Astrocyte (in vitro differentiated cells and primary cell): ENCODE data around the gene HYAL1. TPM values are rescaled to one million over a fixed set of nuclear protein-coding genes. Genes with fewer than 3 reads are reported as not detected.

Experiments
- DNase-seq: peaks from one replicate; pipeline ENCODE4 v3.0.0-alpha.2; 2010; ENCODE audit warnings: low read depth
- FAIRE-seq: peaks from 2 replicates; lab custom pipeline; 2011; peaks lifted over from hg19 to GRCh38; lab: Jason Lieb, UNC
- H2AFZ ChIP-seq: 2 replicates; pipeline ENCODE4 v1.6.0; 2012; ENCODE audit warnings: low read depth, low read length, inconsistent platforms
- H3K27ac ChIP-seq: 2 replicates; pipeline ENCODE4 v1.5.1; 2011; ENCODE audit warnings: low read depth, low read length, inconsistent platforms
- H3K27me3 ChIP-seq: 2 replicates; pipeline ENCODE4 v1.6.0; 2011; ENCODE audit warnings: low read length, inconsistent platforms; ENCODE audit not compliant: insufficient read depth
- H3K36me3 ChIP-seq: 2 replicates; pipeline ENCODE4 v1.5.1; 2011; ENCODE audit warnings: low read length, inconsistent platforms; ENCODE audit not compliant: insufficient read depth
- H3K4me1 ChIP-seq: 2 replicates; pipeline ENCODE4 v1.5.1; 2011; ENCODE audit warnings: low read length, inconsistent platforms; ENCODE audit not compliant: insufficient read depth
- H3K4me2 ChIP-seq: 2 replicates; pipeline ENCODE4 v1.6.0; 2012; ENCODE audit warnings: low read length, inconsistent platforms
- H3K4me3 ChIP-seq: 2 replicates; pipeline ENCODE4 v1.5.1; 2011; ENCODE audit warnings: low read depth, mild to moderate bottlenecking, low read length, inconsistent platforms; ENCODE audit not compliant: insufficient read depth
- H3K79me2 ChIP-seq: 2 replicates; pipeline ENCODE4 v1.6.0; 2012; ENCODE audit warnings: mild to moderate bottlenecking, low read length, inconsistent platforms; ENCODE audit not compliant: insufficient read depth
- H3K9ac ChIP-seq: 2 replicates; pipeline ENCODE4 v1.6.0; 2012; ENCODE audit warnings: mild to moderate bottlenecking, low read length, inconsistent platforms
- H3K9me3 ChIP-seq: 2 replicates; pipeline ENCODE4 v1.5.1; 2012; ENCODE audit warnings: low read depth, mild to moderate bottlenecking, low read length, inconsistent platforms; ENCODE audit not compliant: insufficient read depth
- H4K20me1 ChIP-seq: 2 replicates; pipeline ENCODE4 v1.6.0; 2012; ENCODE audit warnings: low read length, inconsistent platforms; ENCODE audit not compliant: insufficient read depth
- H3K27ac Mint-ChIP-seq: one replicate; pipeline ENCODE4 v1.8.0; 2021; ENCODE audit warnings: mild to moderate bottlenecking, mixed read lengths; ENCODE audit not compliant: unreplicated experiment
- H3K27me3 Mint-ChIP-seq: one replicate; pipeline ENCODE4 v1.8.0; 2021; ENCODE audit warnings: low read depth, mixed read lengths; ENCODE audit not compliant: unreplicated experiment
- H3K36me3 Mint-ChIP-seq: one replicate; pipeline ENCODE4 v1.8.0; 2021; ENCODE audit warnings: low read depth, mixed read lengths; ENCODE audit not compliant: unreplicated experiment
- H3K4me1 Mint-ChIP-seq: one replicate; pipeline ENCODE4 v1.8.0; 2021; ENCODE audit warnings: low read depth, mixed read lengths; ENCODE audit not compliant: unreplicated experiment
- H3K4me3 Mint-ChIP-seq: one replicate; pipeline ENCODE4 v1.8.0; 2021; ENCODE audit warnings: mild to moderate bottlenecking, moderate library complexity, mixed read lengths; ENCODE audit not compliant: unreplicated experiment
- H3K9me3 Mint-ChIP-seq: one replicate; pipeline ENCODE4 v1.8.0; 2021; ENCODE audit warnings: mild to moderate bottlenecking, mixed read lengths; ENCODE audit not compliant: unreplicated experiment
- EZH2 ChIP-seq: IDR thresholded peaks from 2 replicates; pipeline ENCODE4 v1.6.1; 2012; ENCODE audit warnings: mild to moderate bottlenecking, low read length, inconsistent platforms; ENCODE audit not compliant: insufficient read depth
- total RNA-seq: library from RNA; stranded (reverse); gene quantifications from 2 replicates; pipeline ENCODE4 v1.2.1, GENCODE V29; 2021
- TF ChIP-seq, protein P1 (sequence below): IDR thresholded peaks from 2 replicates; pipeline ENCODE4 v1.5.1; 2011; ENCODE audit warnings: low read depth, mild to moderate bottlenecking, inconsistent platforms, low read length, moderate library complexity; ENCODE audit not compliant: insufficient read depth

HYAL1 gene
- total RNA-seq, 1 donor from 2014 or later = 0.27 TPM

DNA sequence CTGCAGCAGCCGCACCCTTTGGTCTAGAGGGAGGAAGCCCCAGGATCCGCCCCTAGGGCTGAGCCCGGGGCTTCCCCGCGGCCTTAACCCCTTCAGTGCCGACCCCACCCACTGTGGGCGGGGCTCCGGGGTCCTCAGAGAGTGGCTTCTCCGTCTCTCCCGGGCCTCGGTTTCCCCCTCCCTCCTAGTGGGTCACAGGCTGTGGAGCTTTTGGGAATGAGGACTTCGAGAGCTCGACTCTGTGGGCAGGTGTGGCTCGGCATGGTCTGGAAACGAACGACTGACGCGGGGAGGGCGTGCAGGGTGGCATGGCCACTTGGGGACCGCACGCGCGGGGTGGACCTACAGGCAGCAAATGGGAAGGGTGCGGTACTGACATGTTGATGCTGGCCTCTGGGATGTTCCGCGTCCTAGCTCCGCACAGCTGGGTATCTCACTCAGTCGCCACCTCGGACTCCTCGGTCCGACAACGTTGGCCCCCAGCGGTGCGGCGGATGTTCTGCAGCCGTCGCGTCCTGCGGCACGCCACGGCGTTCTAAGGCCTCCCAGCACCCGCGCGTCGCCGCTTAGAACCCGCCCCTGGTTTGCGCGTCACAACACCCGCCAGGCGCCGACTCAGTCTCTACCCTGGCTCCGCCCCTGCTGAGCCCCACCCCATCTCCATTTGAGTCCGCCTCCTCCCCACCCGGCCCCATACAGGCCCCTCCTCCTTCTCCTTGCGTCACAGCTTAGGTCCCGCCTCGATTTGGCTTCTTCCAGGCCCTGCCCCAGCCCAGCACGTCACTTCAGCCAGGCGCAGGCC, 4.3 kb downstream of the HYAL1 start, which contains the start of the genes HYAL3 and NAA80:
HYAL3 (minus strand) TSS at position 570 of the 802 bp plus-strand sequence. CDS start 3,803 bp downstream, outside the sequence.
NAA80 (minus strand) TSS at position 570 of the 802 bp plus-strand sequence. CDS start 1,942 bp downstream, outside the sequence.
- Histone ChIP-seq H3K27me3 (no peaks in the 10 kb centered on the region), H3K9ac (peak within 1 kb of the TSS; percentile 85), H3K36me3 (no peaks in the 10 kb centered on the region), H3K4me3 (peak within 1 kb of the TSS; percentile 81), H3K4me1 (peaks cover 17% of the 10 kb centered on the region), H3K79me2 (peaks cover 7% of the 10 kb centered on the region), H3K4me2 (peak within 1 kb of the TSS; percentile 92), H3K9me3 (no peaks in the 10 kb centered on the region), H4K20me1 (no peaks in the 10 kb centered on the region), H3K27ac (peak within 1 kb of the TSS; percentile 79), H2AFZ (peak within 1 kb of the TSS; percentile 95)
- FAIRE-seq (no peak), DNase-seq (peak; percentile 96)
- Mint-ChIP-seq H3K27ac (peak within 1 kb of the TSS; percentile 89), H3K36me3 (no peaks in the 10 kb centered on the region), H3K4me1 (peaks cover 6% of the 10 kb centered on the region), H3K9me3 (no peaks in the 10 kb centered on the region), H3K4me3 (peak within 1 kb of the TSS; percentile 96), H3K27me3 (no peaks in the 10 kb centered on the region)
- TF ChIP-seq, protein P1, sequence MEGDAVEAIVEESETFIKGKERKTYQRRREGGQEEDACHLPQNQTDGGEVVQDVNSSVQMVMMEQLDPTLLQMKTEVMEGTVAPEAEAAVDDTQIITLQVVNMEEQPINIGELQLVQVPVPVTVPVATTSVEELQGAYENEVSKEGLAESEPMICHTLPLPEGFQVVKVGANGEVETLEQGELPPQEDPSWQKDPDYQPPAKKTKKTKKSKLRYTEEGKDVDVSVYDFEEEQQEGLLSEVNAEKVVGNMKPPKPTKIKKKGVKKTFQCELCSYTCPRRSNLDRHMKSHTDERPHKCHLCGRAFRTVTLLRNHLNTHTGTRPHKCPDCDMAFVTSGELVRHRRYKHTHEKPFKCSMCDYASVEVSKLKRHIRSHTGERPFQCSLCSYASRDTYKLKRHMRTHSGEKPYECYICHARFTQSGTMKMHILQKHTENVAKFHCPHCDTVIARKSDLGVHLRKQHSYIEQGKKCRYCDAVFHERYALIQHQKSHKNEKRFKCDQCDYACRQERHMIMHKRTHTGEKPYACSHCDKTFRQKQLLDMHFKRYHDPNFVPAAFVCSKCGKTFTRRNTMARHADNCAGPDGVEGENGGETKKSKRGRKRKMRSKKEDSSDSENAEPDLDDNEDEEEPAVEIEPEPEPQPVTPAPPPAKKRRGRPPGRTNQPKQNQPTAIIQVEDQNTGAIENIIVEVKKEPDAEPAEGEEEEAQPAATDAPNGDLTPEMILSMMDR = no peak
- TF ChIP-seq EZH2 = no peak

DNA sequence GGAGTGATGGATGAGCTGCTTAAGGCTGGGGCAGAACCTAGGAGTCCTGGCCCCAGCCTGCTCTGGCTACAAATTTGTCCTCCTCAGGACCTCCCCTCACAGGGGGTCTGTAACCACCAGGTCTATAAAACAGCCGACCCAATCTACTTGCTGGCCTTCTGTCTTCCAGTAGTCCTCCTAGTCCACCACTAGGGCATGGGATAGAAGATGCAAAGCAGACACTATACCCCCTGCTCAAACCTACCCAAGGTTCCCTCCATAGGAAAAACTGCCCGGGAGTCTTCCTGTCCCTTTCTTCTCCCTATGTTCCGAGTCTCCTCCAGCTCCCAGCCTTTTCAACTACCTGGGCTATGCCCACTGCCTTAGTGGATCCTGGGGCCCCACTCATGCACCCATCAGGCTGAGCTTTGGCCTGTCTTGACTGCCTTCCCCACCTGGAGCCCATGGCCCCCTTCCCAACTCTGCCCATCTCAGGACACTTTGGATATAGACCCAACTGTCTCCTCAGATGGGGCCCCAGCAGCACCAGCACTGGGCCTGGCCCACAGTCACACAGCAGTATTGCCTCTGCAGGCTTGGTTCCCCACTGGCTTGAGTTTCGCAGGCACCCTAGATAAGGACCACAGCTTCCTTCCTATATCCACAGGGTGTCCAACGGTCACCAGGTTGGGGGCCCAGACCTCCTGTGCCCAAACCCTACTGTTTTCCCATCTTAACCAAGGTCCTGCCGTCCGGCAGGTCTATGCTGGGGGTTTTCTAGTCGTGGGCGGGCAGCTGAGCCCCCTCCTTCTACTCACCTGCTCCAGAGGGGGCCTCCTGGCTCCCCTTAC, 5.3 kb downstream of the HYAL1 start:
- Histone ChIP-seq H3K27ac (no peak overlapping the region), H3K4me2 (peak overlapping the region; percentile 92), H4K20me1 (no peaks in the 10 kb centered on the region), H3K4me1 (peaks cover 17% of the 10 kb centered on the region), H3K79me2 (peaks cover 7% of the 10 kb centered on the region), H3K27me3 (no peaks in the 10 kb centered on the region), H3K36me3 (no peaks in the 10 kb centered on the region), H3K9ac (peak overlapping the region; percentile 85), H3K9me3 (no peaks in the 10 kb centered on the region), H3K4me3 (peak overlapping the region; percentile 81), H2AFZ (no peak overlapping the region)
- TF ChIP-seq, protein P1 = peak; percentile 13
- no peak for TF ChIP-seq EZH2
- FAIRE-seq = no peak
- no peaks in the 10 kb centered on the region for H3K9me3 Mint-ChIP-seq
- H3K36me3 Mint-ChIP-seq = no peaks in the 10 kb centered on the region
- H3K4me3 Mint-ChIP-seq = peak overlapping the region; percentile 96
- DNase-seq = no peak
- peaks cover 6% of the 10 kb centered on the region for H3K4me1 Mint-ChIP-seq
- H3K27ac Mint-ChIP-seq = no peak overlapping the region
- H3K27me3 Mint-ChIP-seq = no peaks in the 10 kb centered on the region
